ENCODE data around the gene MPND.

- TF ChIP-seq POLR2AphosphoS5 (IDR thresholded peaks at IDR 0.05; ENCODE audit: low read depth, low read length), result no peak
- no peak for TF ChIP-seq KDM5B (CRISPR knock-in tag; IDR thresholded peaks at IDR 0.05; ENCODE audit: borderline replicate concordance)
- TF ChIP-seq ZNF513 (CRISPR knock-in tag; conservative IDR thresholded peaks at IDR 0.05), result no peak
- TF ChIP-seq, protein P1, sequence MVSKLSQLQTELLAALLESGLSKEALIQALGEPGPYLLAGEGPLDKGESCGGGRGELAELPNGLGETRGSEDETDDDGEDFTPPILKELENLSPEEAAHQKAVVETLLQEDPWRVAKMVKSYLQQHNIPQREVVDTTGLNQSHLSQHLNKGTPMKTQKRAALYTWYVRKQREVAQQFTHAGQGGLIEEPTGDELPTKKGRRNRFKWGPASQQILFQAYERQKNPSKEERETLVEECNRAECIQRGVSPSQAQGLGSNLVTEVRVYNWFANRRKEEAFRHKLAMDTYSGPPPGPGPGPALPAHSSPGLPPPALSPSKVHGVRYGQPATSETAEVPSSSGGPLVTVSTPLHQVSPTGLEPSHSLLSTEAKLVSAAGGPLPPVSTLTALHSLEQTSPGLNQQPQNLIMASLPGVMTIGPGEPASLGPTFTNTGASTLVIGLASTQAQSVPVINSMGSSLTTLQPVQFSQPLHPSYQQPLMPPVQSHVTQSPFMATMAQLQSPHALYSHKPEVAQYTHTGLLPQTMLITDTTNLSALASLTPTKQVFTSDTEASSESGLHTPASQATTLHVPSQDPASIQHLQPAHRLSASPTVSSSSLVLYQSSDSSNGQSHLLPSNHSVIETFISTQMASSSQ (IDR thresholded peaks at IDR 0.05; ENCODE audit: low read depth), result no peak
- TF ChIP-seq, protein P1 (CRISPR knock-in tag; IDR thresholded peaks at IDR 0.05; ENCODE audit: borderline replicate concordance), result no peak
- TF ChIP-seq ZBTB1 (CRISPR knock-in tag; IDR thresholded peaks at IDR 0.05; ENCODE audit: borderline replicate concordance), result no peak
- TF ChIP-seq ZNF232 (CRISPR knock-in tag; IDR thresholded peaks at IDR 0.05; ENCODE audit: borderline replicate concordance), result no peak
- TF ChIP-seq TRIM24 (CRISPR knock-in tag; IDR thresholded peaks at IDR 0.05), result no peak
- TF ChIP-seq, protein P2, sequence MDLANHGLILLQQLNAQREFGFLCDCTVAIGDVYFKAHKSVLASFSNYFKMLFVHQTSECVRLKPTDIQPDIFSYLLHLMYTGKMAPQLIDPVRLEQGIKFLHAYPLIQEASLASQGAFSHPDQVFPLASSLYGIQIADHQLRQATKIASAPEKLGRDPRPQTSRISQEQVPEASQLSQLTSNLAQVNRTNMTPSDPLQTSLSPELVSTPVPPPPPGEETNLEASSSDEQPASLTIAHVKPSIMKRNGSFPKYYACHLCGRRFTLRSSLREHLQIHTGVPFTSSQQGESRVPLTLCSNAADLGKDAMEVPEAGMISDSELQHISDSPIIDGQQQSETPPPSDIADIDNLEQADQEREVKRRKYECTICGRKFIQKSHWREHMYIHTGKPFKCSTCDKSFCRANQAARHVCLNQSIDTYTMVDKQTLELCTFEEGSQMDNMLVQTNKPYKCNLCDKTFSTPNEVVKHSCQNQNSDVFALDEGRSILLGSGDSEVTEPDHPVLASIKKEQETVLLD (CRISPR knock-in tag; IDR thresholded peaks at IDR 0.05; ENCODE audit: low read depth), result no peak
- TF ChIP-seq KDM1A (CRISPR knock-in tag; IDR thresholded peaks at IDR 0.05), result no peak
- no peak for TF ChIP-seq CCAR2 (optimal IDR thresholded peaks at IDR 0.05; ENCODE audit: low read depth, low read length)
- no peak for TF ChIP-seq ATF4 (CRISPR knock-in tag; IDR thresholded peaks at IDR 0.05)
- no peak for TF ChIP-seq RNF2 (conservative IDR thresholded peaks at IDR 0.05; ENCODE audit: low read depth)
- TF ChIP-seq ZNF501 (CRISPR knock-in tag; IDR thresholded peaks at IDR 0.05), result no peak
Observed at GRCh38 chr19:4346020-4346383, 2.6 kb downstream of the MPND start.

Data from HepG2 (cell line).